Right ventricle myocardium inferior (tissue), 1 donor: ENCODE measurements around the gene CEP85L. TPM values are rescaled to one million over a fixed set of nuclear protein-coding genes. Genes with fewer than 3 reads are reported as not detected.

ENCODE experiments used
- ATAC-seq: fragments of 200-7000 bp; cut with Tn5 transposase; one replicate; pipeline ENCODE4 v1.9.1; 2020; ENCODE audit warnings: mild to moderate bottlenecking, moderate library complexity
- DNase-seq: peaks from one replicate; pipeline ENCODE4 v3.0.0; 2021; ENCODE audit errors: missing footprints
- intact Hi-C: fragments of 100-400 bp; cut with DNase I; formaldehyde crosslinking; loops from one replicate; pipeline ENCODE4 v1.11.0; 2022
- total RNA-seq: library from RNA; stranded (reverse); fragmentation: NEBNext Ultra II Directional; extraction: Animal tissue kit (Norgen Biotek cat#: 25700); gene quantifications from one replicate; pipeline ENCODE4 v1.2.1, GENCODE V29; 2021
- donor health status: DM: no; HTN: yes; CAD: no; lungs with severe emphysema.

The CEP85L gene
- total RNA-seq, 1 donor from 2014 or later: 16.7 TPM

DNA sequence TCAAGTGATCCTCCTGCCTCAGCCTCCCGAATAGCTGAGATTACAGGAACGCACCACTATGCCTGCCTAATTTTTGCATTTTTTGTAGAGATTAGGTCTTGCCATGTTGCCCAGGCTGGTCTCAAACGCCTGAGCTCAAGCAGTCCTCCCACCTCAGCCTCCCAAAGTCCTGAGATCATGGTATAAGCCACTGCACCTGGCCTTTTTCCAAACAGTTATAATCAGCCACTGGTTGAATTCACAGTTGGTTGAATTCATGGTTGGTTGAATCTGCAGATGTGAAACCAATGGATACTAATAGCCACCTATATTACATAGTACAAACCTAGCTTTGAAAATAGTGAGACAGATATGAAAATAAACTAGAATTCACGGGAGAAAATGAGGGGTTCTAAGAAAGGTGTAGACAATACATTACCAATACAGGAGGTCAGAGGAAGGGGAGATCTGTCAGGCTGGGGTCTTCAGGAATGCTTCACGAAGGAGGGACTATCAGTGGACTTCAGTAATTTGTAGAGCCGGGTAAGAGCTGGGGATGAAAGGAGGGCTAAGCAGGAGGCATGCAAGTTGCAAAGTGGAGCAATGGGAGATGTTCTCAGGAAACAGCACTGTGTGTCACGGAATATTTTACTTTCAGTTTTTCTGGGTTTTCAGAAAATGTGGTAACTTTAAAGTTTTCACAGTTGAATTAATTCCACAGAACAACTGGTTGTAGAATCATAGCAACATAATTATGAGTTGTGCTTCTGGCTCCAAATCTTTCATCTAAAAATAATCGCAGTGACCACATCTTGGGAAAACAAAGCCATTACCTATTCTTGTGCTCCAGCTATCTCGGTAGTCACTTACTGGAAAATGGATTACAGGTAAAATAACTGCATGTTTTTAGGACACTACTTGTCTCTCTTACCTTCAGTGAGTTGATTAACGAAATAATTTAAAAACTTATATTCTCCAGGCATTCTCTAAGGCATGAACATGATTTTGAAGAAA, 12.9 kb upstream of the CEP85L start:
- ATAC-seq (no peak), DNase-seq (no peak)
- intact Hi-C loops: no loop called here

DNA sequence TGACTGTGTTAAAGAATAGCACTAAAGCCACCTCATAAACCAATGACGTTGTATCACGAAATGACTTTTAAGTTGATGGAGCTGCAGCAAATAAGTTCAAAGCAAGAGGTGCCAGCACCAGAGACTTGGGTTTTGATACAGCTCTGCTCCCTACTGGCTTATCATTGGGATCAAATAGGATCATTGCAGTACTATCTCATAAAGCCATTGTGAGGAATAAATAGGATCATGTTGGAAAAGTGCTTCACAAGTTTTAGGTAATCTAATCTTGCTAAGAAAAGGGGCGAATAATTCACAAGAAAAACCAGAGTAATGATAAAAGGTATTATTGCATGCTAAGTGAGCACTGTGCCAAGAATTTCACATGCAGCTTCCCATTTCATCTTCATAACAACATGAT, 10.4 kb upstream of the CEP85L start:
- intact Hi-C loops: no loop called here
- ATAC-seq (no peak), DNase-seq (no peak)

DNA sequence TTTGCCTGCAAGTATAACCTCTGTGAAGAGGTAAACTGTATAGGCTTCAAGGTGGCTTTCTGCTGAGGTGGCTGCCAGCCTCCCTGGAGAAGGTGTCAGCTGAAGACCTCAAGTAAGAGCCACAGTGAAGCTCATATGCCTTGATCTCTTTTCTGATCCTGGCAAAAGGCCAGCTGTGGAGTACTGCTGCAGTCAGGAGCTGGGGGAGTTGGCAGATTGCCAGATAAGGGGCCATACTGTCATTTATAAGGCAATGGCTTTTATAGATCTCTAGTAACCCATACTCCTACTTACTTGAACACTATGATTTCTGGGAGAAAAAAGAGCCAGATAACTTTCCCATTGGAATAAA, 8.8 kb upstream of the CEP85L start:
- ATAC-seq (no peak), DNase-seq (peak; percentile 41)
- intact Hi-C loops: no loop called here

DNA sequence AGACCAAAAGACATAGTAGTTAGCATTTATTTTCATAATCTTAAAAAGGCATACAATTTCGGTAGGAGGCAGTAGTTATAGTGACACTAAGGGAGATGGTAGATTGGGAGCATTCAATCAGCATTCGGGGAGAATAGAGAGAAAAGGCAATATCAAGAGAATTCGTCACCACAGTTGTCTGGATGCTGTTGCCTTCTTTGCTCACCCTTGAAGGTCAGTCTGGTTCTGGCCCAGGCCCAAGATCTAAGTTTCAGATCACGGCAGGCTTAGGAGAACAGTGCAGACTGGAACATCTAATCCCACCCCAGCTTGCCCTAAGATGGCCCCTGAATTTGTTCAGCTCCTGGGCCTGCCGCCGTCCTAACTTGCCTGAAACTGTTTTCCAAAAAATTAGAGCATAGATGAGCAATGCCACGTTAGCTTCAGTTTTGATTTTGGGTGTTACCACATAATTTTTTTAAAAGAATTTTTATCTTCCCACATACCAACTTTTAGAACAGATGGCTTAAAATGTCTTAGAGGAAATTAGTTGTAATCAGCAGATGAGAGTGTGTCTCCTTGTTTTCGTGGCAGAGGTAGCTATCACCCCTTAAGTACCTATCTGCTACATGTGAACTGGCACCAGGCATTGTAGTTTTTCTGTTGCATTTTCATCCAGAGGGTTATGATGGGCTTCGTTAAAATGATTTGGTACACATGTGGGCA, 8.3 kb upstream of the CEP85L start:
- DNase-seq: no peak
- intact Hi-C loops: loop anchor here (10.0 kb wide), 1 partner anchor 235 kb away; the partner anchor contains the start of gene ASF1A
- no peak for ATAC-seq

DNA sequence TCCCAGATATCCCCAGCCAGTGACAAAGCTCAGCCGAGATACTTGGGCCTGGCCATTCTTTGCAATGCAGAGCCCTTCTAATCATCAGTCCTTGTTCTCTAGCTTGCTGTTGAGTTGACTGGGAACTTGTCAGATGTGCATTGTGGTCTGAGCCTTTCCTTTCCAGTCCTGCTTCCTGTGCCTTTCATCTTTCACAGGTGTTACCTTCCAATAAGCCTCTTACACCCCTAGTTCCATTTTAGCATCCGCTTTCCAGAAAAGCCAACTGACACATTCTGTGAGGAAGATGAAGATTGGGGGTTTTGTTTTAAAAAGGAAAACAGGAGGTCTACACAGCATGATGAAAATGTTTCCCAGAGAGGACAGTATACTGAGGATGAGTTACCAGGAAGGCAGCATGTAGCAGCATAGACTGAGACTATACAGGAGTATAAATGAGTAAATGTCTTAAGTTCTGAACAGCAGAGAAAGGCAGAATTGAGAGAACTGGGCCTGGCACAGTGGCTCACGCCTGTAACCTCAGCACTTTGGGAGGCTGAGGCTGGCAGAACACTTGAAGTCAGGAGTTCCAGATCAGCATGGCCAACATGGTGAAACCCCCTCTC, 5.6 kb upstream of the CEP85L start:
- intact Hi-C loops: loop anchor here (10.0 kb wide), 1 partner anchor 238 kb away; the partner anchor contains the start of gene ASF1A
- ATAC-seq: no peak
- no peak for DNase-seq

DNA sequence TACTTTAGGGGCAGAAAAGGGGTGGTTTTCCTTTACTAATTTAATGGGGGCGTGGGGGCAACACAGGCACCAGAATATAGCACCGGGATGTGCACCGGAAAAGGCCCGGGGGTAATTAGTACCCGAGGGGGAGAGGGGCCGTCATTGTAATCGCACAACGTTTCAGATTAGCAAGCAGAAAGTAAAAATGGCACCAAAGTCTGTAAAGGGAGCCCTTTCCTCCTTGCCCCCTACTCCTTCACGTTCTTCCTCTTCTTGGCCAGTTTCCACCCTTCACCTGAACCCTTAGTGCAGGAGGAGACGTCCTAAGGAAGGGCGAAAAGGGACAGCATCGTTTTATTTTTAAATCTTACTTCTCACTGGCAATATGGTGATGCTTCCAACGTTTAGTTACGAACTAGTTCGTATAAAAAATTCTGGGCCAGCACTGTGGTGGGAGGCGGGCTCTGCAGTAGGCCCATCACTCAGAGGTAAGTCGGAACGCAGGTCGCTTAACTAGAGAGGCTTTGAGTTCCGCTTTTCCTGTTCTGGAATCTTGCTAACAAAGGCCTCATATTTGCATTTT, 742 bp upstream of the CEP85L start:
- intact Hi-C loops: loop anchor here (10.0 kb wide), 1 partner anchor 243 kb away; the partner anchor contains the start of gene ASF1A
- DNase-seq (no peak), ATAC-seq (no peak)

DNA sequence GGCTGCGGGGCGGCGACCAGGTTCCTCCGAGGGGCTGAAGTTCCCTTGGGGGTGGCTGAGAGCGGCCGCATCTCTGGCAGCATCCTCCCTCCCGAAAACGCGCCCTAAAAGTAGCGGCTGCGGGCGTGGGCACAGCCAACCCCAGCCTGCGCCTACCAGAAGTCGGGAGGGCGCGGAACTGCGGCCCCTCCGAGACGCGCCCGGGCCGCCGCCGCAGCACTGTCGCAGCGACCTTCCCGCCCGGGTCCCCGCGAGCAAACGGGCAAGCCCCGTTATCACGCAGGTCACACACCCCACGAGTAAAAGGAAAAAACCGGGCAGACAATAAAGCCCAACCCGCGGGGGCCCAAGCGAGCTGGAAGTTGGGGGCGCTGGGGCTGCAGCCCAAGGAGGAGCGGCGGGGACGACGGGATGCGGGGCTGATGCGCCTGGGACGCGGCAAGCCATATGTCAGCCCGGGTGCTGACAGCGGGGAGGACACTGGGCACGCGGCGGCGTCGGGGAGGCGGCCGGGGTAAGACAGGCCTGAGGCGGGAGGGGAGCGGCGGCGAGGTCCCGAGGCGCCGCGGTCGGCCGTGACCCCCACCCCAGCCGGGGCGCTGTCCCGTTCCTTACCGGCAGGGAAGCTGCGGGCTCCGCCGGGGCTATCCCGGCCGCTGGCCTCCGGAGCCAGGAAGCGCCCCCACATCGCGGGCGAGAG, 659 bp downstream of the CEP85L start:
- DNase-seq (peak; percentile 77), ATAC-seq (peak; percentile 65)
- intact Hi-C loops: loop anchor here (1.0 to 10.0 kb wide), 2 partner anchors 126 to 244 kb away; partner anchors contain the start of gene ASF1A

DNA sequence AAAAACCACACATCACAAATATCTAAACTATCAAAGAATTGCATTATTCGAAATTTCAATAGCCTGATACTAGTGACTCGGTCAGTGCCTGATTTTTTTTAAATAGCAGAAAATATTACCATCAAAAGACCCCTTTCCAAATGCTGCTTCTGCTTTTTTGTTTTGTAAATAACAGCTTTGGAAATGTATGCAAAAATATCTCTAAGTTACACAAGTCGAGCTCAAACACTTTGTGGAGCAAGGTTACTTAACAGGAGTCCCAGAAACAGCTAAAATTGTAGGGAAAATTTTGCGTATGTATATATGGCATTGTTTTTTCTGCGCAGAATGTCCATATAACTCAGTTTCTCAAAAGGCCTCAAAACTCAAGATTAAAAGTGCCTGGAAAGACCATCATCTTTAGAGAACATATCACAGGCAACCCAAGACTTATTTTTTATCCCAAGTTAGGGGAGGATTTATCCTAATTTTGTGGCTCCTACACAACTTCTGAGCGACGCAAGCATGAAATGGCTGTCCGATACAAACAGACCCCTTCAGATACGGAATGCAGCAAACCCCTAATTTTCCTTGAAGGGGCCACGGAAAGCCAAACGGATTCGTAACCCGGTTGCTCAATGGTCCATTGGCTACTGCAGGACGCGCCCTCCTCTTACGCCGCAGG, 1.3 kb downstream of the CEP85L start:
- ATAC-seq (peak; percentile 33), DNase-seq (no peak)
- intact Hi-C loops: loop anchor here (10.0 kb wide), 1 partner anchor 245 kb away; the partner anchor contains the start of gene ASF1A

DNA sequence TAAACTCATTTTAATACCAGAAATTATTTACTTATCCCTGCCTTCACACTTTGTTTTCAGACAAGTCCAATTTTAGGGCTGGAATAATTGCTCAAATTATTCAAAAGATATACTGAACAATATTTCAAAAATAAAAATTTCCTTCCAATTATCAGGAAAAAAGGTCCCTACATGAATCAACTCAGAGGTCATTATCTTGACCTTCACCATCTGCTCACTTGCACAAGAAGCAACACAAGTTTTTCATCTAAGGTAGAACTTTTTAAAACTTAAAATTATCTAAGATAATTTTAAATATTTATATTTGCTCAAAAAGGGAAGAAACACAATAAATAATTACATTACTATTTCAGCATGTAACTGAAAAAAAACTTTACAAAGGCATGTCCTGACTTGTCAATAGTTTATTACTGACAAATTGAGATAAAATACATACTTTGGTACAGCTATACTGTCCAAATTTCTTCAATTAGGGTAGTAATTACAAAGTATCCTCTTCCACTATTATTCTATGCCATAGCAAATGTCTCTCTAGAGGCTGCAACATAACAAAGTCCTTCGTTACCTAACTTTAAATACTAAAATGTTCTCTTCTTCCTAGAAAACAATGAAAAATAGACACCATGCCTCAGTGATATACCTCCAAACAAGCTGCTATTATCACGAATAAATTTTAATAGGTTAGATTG, 2.4 kb downstream of the CEP85L start:
- DNase-seq (no peak), ATAC-seq (no peak)
- intact Hi-C loops: no loop called here

DNA sequence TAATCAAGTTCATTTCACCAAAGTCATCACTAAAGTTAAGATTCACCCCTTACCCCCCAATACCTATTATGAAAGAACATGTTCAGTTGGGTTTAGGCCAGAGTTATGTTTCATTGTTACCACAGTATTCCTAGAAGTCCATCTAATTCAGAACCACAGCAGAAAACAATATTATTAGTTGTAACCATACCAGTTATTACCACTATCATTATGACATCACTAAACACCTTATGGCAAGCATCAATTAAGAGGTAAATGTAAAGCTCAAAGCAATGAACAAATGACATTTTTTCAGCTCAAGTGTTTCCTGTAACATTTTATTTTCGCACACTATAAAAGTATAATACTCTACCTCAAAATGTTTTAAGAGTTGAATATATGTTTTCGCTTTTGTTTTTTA, 4.4 kb downstream of the CEP85L start:
- intact Hi-C loops: no loop called here
- DNase-seq (no peak), ATAC-seq (no peak)

DNA sequence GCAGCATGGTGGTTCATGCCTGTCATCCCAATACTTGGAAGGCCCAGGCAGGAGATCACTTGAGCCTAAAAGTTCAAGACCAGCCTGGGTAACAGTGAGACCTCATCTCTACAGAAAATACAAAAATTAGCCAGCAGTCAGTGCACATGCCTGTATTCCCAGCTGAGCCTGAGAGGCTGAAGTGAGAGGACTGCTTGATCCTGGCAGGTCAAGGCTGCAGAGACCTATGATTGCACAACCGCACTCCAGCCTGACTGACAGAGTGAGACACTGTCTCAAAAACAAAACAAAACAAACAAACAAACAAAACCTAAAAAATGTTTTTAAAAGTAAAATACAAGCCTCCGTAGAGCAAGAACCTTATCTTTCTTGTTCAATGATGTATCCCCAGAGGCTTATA, 6.0 kb downstream of the CEP85L start:
- intact Hi-C loops: no loop called here
- peak; percentile 52 for ATAC-seq
- no peak for DNase-seq

DNA sequence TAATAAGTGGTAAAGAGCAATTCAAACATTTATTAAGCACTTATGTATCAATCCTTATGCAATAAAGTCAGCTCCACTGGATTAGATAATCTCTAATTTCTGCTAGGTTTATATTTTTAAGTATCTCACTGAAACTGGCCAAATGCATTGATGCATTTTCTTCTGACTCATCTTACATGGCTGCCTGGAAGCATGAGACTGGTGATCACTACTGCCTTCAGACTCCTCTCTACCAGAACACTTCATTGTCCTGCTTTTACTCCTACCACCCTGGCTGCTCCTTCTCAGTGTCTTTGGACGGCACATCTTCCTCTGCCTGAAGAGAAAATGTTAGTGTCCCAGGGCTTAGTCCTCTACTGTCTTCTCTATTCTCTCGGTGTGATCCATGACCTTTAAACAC, 7.4 kb downstream of the CEP85L start:
- no peak for DNase-seq
- intact Hi-C loops: no loop called here
- ATAC-seq: no peak

DNA sequence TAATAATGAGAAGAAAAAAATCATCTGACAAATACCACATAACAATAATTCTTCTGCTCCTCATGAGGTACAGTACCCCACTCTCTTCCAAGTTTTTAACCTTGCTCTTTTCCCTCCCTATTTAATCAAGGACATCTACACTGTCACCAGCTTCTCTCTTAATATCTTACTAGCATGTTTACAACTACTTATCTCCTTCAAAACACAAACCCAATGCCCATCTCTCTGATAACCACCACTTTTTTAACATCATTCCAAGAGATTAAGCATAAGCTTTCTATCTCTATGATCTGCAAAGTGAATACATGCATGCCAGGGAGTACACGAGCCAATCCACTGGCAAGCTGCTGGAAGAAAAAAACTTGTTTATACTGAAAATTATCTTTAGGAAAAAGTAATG, 10.3 kb downstream of the CEP85L start:
- intact Hi-C loops: no loop called here
- DNase-seq: no peak
- ATAC-seq: no peak

DNA sequence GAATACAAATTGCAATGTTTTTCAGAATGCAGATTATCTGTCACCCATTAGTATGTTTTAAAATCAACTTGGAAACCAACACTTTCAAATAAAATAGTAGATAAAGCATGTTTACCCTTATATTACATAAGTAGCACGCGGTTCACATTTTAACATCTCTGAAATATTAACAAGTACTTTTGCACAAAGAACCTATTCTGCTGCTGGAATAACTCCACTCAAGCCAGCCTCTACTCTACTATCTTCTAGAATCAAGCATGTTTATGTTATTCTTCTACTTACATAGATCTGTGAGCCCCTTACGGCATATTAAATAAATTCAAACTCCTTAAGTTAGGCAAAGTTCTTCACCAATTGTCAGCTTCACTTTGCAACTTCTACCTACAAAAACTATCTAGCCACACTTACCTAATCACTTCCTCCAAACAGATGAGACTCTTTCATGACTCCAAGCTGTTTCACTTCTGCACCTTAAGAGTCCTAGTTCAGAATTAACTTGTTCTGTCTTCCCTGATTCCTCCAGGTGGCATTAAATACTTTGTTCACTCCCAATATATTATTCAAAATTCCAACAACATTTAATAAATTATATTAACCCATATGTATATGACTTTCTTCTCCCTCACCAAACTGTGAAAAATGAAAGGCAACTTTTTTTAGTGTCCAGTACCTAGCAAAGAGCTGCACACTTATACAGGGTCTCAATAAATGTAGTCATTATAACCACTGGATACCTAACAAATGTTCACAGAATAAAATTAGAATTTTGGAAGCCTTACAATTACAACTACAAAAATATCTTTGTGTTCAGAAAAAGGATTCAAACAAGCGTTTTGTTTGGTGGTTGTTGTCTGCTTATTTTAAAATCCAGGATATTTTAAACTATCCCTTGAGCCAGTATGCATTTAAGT, 12.1 kb downstream of the CEP85L start:
- intact Hi-C loops: no loop called here
- ATAC-seq (no peak), DNase-seq (no peak)

DNA sequence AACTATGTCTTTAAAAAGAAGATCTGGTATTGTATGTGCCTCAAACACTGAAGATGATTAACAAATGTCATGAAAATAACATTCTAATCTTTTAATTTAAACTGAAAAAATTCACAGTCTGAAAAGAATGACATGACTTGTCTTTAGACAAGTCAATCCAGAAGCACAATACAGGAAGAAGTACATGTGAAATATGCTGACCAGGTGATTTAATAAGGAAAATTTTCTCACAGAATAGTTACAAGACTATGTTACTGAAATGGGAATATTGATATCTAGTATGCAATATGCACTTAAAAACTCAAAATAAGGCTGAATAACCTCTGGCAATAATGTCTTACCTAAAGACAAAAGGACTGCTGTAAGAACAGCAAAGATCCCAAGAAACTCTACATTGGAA, 13.1 kb downstream of the CEP85L start:
- no peak for ATAC-seq
- no peak for DNase-seq
- intact Hi-C loops: no loop called here

DNA sequence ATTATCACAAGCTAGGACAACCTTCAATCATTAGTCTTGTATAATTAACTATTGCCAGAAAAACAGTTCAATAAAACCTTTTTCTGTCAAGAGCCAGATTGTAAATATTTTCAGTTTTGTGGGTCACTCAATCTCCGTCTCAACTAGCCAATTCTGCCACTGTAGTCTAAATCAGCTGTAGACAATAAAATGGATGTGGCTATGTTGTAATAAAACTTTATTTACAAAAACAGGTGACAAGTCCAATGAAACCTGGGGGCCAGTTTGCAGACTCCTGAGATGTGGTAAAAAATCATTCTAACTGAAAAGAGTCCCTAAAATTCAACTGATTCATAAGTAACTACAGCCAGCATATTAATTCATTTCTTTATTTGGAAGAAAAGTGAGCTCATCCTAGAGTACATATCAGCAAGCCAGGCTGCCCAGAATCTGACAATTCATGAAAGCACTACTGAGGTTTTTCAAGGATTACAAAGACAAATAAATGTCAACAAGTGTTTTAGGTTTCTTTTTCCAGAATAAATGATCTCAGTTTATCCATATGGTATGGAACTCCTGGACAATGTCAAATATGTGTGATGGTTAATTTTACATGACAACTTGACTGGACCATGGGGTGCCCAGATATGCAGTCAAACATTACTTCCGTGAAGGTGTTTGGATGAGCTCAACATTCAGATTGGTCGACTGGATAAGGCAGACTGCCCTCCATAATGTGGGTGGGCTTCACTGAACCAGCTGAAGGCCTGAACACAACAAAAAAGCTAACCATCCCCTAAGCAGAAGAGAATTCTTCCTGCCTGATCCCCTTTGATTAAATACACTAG, 15.3 kb downstream of the CEP85L start:
- DNase-seq: no peak
- ATAC-seq: no peak
- intact Hi-C loops: no loop called here
